OCI-M1 (cell line): ENCODE data around the gene UBP1.
"Not testable (repeated sequence)": the region's sequence is repeated elsewhere in the genome, so short reads cannot be mapped to it uniquely, and the experiment has no call there.

Experiments used
- DNase-seq: peaks from one replicate; lab custom pipeline; 2025; lab: John Stamatoyannopoulos, UW

The UBP1 gene

GRCh38 chr3:33433843-33434242 is 6.4 kb downstream of the UBP1 start:
- no peak for DNase-seq

- DNase-seq = no peak
These were observed 9.6 kb downstream of the UBP1 start for GRCh38 chr3:33430571-33430970.

- DNase-seq = peak; percentile 16
These were observed 10.1 kb downstream of the UBP1 start for GRCh38 chr3:33430061-33430460.

- not testable (repeated sequence) for DNase-seq
These were observed 10.9 kb downstream of the UBP1 start for GRCh38 chr3:33429306-33429705.

GRCh38 chr3:33428734-33429133 is 11.5 kb downstream of the UBP1 start:
- no peak for DNase-seq

- no peak for DNase-seq
These were observed 13.4 kb downstream of the UBP1 start for GRCh38 chr3:33426630-33427317.

- DNase-seq = no peak
These were observed 14.1 kb downstream of the UBP1 start for GRCh38 chr3:33426068-33426467.

GRCh38 chr3:33425453-33425852 is 14.8 kb downstream of the UBP1 start:
- DNase-seq = no peak

GRCh38 chr3:33424606-33425452 is 15.4 kb downstream of the UBP1 start:
- no peak for DNase-seq

GRCh38 chr3:33420966-33421365 is 19.2 kb downstream of the UBP1 start:
- DNase-seq = no peak

GRCh38 chr3:33419948-33420347 is 20.3 kb downstream of the UBP1 start:
- DNase-seq = no peak

- DNase-seq = no peak
These were observed 23.0 kb downstream of the UBP1 start for GRCh38 chr3:33417066-33417673.

GRCh38 chr3:33410816-33411215 is 29.4 kb downstream of the UBP1 start:
- DNase-seq = not testable (repeated sequence)

- no peak for DNase-seq
These were observed 36.4 kb downstream of the UBP1 start for GRCh38 chr3:33403756-33404155.

- no peak for DNase-seq
These were observed 37.3 kb downstream of the UBP1 start for GRCh38 chr3:33402936-33403335.

GRCh38 chr3:33401781-33402180 is 38.4 kb downstream of the UBP1 start:
- no peak for DNase-seq

- DNase-seq = no peak
These were observed 41.8 kb downstream of the UBP1 start for GRCh38 chr3:33398410-33398809.

- DNase-seq = no peak
These were observed 44.3 kb downstream of the UBP1 start for GRCh38 chr3:33395900-33396299.

GRCh38 chr3:33394403-33395054 is 45.7 kb downstream of the UBP1 start:
- DNase-seq = no peak

GRCh38 chr3:33392703-33393125 is 47.5 kb downstream of the UBP1 start:
- no peak for DNase-seq

- DNase-seq = no peak
These were observed 48.1 kb downstream of the UBP1 start for GRCh38 chr3:33392144-33392543.

GRCh38 chr3:33391255-33391995 is 48.8 kb downstream of the UBP1 start:
- DNase-seq = no peak
